Glutamatergic neuron (in vitro differentiated cells): ENCODE measurements around the gene LCN2. TPM values are rescaled to one million over a fixed set of nuclear protein-coding genes. Genes with fewer than 3 reads are reported as not detected.
A peak's percentile ranks its signal among the peaks of the same experiment; 100 is the strongest.

Experiments used
- DNase-seq: peaks from one replicate; pipeline ENCODE4 v3.0.0; 2022
- H3K27ac Mint-ChIP-seq: one replicate; pipeline ENCODE4 v1.8.0; 2020; ENCODE audit warnings: mild to moderate bottlenecking, mixed read lengths, inconsistent platforms; ENCODE audit not compliant: unreplicated experiment
- H3K27me3 Mint-ChIP-seq: one replicate; pipeline ENCODE4 v1.8.0; 2020; ENCODE audit warnings: mild to moderate bottlenecking, moderate library complexity, mixed read lengths, inconsistent platforms; ENCODE audit not compliant: unreplicated experiment
- H3K36me3 Mint-ChIP-seq: one replicate; pipeline ENCODE4 v1.8.0; 2020; ENCODE audit warnings: mild to moderate bottlenecking, mixed read lengths, inconsistent platforms; ENCODE audit not compliant: unreplicated experiment
- H3K4me1 Mint-ChIP-seq: one replicate; pipeline ENCODE4 v1.8.0; 2020; ENCODE audit warnings: mild to moderate bottlenecking, low read depth, mixed read lengths, inconsistent platforms; ENCODE audit not compliant: unreplicated experiment
- H3K4me3 Mint-ChIP-seq: one replicate; pipeline ENCODE4 v1.8.0; 2020; ENCODE audit warnings: mild to moderate bottlenecking, mixed read lengths, inconsistent platforms; ENCODE audit not compliant: unreplicated experiment
- H3K9me3 Mint-ChIP-seq: one replicate; pipeline ENCODE4 v1.8.0; 2020; ENCODE audit warnings: mild to moderate bottlenecking, moderate library complexity, mixed read lengths, inconsistent platforms; ENCODE audit not compliant: unreplicated experiment
- CTCF ChIP-seq: fragments of 200-600 bp; sonication (generic); IDR thresholded peaks from one replicate; pipeline ENCODE4 v1.5.0; 2021; ENCODE audit not compliant: partially characterized antibody, unreplicated experiment
- long read RNA-seq: library from polyadenylated mRNA; unstranded; transcript quantifications from one replicate; pipeline ENCODE4 v2.0.0, GENCODE V29; 2020; ENCODE audit not compliant: unreplicated experiment
- total RNA-seq: library from RNA; stranded (reverse); fragmentation: NEBNext Ultra II Directional; extraction: Animal tissue kit (Norgen Biotek cat#: 25700); gene quantifications from one replicate; pipeline ENCODE4 v1.2.1, GENCODE V29; 2021; ENCODE audit not compliant: unreplicated experiment

The LCN2 gene
- total RNA-seq: not detected
- long read RNA-seq: 0 reads

DNA sequence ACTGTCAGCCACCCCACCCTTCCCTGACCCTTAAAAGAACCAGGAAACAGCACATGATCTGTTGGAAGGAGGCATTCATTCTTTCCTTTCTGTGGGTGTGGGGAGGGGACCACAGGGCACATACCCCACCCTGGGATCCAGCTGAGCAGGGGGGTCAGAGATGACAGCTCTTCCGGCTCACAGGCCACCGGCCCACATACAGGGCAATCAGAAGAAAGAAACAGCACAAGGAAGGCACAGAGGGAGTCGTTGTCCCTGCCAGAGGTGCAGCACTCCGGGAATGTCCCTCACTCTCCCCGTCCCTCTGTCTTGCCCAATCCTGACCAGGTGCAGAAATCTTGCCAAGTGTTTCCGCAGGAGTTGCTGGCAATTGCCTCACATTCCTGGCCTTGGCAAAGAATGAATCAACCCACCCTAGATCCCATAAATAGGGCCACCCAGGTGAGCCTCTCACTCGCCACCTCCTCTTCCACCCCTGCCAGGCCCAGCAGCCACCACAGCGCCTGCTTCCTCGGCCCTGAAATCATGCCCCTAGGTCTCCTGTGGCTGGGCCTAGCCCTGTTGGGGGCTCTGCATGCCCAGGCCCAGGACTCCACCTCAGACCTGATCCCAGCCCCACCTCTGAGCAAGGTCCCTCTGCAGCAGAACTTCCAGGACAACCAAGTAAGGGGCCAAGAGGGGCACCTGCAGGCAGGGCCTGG is at the start of gene LCN2:
TSS of gene LCN2 (plus strand) at position 453 of the 701 bp plus-strand sequence. CDS start at position 526, 73 bp downstream.
- H3K4me1 Mint-ChIP-seq: peaks cover 3% of the 10 kb centered on the region
- H3K27me3 Mint-ChIP-seq: peaks cover 6% of the 10 kb centered on the region
- no peak for DNase-seq
- peaks cover 8% of the 10 kb centered on the region for H3K9me3 Mint-ChIP-seq
- no peak within 1 kb of the TSS for H3K4me3 Mint-ChIP-seq
- H3K36me3 Mint-ChIP-seq: no peaks in the 10 kb centered on the region
- TF ChIP-seq CTCF: no peak
- H3K27ac Mint-ChIP-seq: no peak within 1 kb of the TSS

DNA sequence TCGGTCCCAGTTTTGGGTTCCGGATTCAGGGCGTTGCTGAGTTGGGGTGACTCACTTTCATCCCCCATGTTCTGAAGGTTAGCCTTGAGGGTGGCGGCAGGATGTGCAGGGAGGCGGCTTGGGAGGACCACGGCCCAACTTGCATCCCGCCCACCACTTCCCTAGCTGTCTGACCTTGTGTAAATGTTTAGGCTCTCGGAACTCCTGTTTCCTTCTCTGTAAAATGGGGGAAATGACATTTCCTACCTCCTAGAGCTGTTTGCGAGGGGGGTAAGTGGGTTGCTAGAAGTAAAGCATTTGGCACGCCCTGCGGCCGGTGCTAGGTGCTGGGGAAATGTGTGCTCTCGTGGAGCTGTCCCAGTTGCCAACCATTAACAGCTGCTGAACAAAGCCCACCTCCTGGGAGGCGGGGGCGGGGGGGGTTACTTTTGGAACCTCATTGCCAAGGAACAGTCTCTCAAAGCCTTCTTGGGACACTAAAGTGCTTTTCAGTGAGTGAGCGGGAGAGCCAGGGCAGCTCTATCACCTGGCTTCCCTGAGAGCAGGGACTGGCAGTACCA is 49.2 kb upstream of the LCN2 start:
- peaks cover 14% of the 10 kb centered on the region for H3K9me3 Mint-ChIP-seq
- H3K4me3 Mint-ChIP-seq: peak overlapping the region; percentile 92
- H3K36me3 Mint-ChIP-seq: no peaks in the 10 kb centered on the region
- H3K27me3 Mint-ChIP-seq: peaks cover 8% of the 10 kb centered on the region
- H3K4me1 Mint-ChIP-seq: peaks cover 49% of the 10 kb centered on the region
- DNase-seq: no peak
- TF ChIP-seq CTCF: no peak
- H3K27ac Mint-ChIP-seq: peak overlapping the region; percentile 62

GRCh38 chr9:128100581-128100980 is 48.7 kb upstream of the LCN2 start:
- no peak for TF ChIP-seq CTCF
- H3K4me1 Mint-ChIP-seq: peaks cover 49% of the 10 kb centered on the region
- DNase-seq: no peak
- peak overlapping the region; percentile 92 for H3K4me3 Mint-ChIP-seq
- H3K27me3 Mint-ChIP-seq: peaks cover 8% of the 10 kb centered on the region
- H3K27ac Mint-ChIP-seq: peak overlapping the region; percentile 62
- no peaks in the 10 kb centered on the region for H3K36me3 Mint-ChIP-seq
- peaks cover 14% of the 10 kb centered on the region for H3K9me3 Mint-ChIP-seq

GRCh38 chr9:128101231-128101661 is 48.0 kb upstream of the LCN2 start:
- H3K4me3 Mint-ChIP-seq: peak overlapping the region; percentile 92
- no peak for TF ChIP-seq CTCF
- H3K9me3 Mint-ChIP-seq: peaks cover 14% of the 10 kb centered on the region
- H3K4me1 Mint-ChIP-seq: peaks cover 49% of the 10 kb centered on the region
- H3K36me3 Mint-ChIP-seq: no peaks in the 10 kb centered on the region
- peaks cover 8% of the 10 kb centered on the region for H3K27me3 Mint-ChIP-seq
- peak overlapping the region; percentile 11 for H3K27ac Mint-ChIP-seq
- DNase-seq: no peak

DNA sequence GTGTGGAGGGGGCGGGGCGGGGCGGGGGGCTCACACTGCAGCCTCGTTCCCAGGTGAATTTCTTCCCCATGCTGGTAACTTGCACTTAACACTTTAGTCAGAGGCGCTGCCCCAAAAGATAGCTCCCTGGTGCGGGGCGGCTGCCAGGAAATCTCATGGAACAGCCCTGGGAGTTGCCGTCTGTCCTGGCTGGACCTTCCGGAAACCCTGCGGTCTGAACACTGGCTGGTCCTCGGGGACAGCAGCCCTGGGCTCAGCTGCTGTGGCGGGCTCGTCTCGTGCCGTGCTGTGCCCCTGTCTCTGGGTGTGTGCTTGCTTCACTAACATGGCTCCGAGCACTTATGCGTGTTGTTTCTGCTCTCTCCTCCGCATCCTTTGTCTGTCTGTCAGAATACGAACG is 47.6 kb upstream of the LCN2 start:
- Mint-ChIP-seq H3K4me3 (peak overlapping the region; percentile 77), H3K27me3 (peaks cover 10% of the 10 kb centered on the region), H3K36me3 (no peaks in the 10 kb centered on the region), H3K27ac (peak overlapping the region; percentile 78), H3K4me1 (peaks cover 47% of the 10 kb centered on the region), H3K9me3 (peaks cover 14% of the 10 kb centered on the region)
- TF ChIP-seq CTCF: no peak
- DNase-seq: peak; percentile 62
